Stimulated activated CD8-positive, alpha-beta memory T cell treated with anti-CD3 and anti-CD28 coated beads, Interleukin-15, amount 100 ng/mL, for 1 hour (primary cell): ENCODE data around the gene SOX15.
"Not testable (repeated sequence)": the region's sequence is repeated elsewhere in the genome, so short reads cannot be mapped to it uniquely, and the experiment has no call there.

ENCODE experiments used
- DNase-seq: peaks from one replicate; pipeline ENCODE4 v3.0.0-alpha.2; 2020; ENCODE audit warnings: low read depth

The SOX15 gene

GRCh38 chr17:7610641-7611040 lies 20.7 kb upstream of the SOX15 start:
- DNase-seq, result no peak

DNA sequence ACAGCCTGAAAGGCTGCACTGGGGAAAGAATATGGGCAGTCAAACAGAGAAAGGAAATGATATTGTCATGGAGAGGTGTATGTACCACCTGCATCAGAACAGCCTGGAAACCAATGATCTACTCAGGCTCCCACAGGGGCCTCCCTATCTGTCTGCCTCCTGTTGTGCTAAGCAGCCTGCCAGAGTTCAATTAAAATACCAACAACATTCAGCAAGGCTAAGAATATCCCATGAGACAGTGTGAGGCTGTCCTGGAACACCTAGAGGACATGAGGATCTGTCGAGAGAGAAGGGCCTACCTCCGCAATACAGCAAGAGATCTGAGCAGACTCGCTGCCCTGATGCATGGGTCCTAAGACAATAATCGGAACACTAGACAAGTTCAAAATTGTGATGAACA lies 16.4 kb upstream of the SOX15 start:
- no peak for DNase-seq

GRCh38 chr17:7597561-7597960 lies 7.7 kb upstream of the SOX15 start:
- DNase-seq, result not testable (repeated sequence)

- DNase-seq, result no peak
These were observed 3.4 kb upstream of the SOX15 start for GRCh38 chr17:7593296-7593695.

DNA sequence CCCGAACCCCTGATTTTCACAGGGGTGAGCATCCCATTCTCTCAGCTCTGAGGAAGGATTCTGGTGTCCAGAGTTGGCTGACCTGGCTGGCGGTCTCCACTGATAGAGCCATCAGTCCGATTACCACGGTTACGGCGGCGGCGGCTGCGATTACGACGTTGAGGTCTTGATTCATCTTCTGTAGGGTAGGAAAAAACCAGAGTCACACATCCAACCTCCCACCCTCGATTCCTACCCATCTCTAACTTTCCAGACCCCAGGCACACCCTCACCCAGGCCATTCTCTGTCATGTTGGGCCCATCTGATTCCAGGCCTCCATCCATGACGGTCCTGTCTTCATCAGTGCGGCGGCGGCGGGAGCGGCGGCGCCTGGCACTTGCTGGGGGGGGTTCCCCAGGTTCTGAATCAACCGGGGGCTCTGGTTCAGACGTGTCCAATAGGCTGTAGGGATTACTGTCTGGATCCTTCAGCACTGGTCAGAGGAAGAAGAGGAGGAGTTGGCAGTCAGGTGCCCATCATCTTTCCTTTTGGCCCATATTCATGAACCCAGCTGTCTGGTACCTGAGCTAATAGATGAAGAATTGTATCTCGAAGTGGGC lies 2.6 kb upstream of the SOX15 start:
- DNase-seq, result no peak

- DNase-seq, result no peak
These were observed 1.7 kb upstream of the SOX15 start for GRCh38 chr17:7591596-7591995.

GRCh38 chr17:7590743-7591142 lies 849 bp upstream of the SOX15 start:
- no peak for DNase-seq

GRCh38 chr17:7589204-7589868 lies 558 bp downstream of the SOX15 start:
- DNase-seq, result no peak

DNA sequence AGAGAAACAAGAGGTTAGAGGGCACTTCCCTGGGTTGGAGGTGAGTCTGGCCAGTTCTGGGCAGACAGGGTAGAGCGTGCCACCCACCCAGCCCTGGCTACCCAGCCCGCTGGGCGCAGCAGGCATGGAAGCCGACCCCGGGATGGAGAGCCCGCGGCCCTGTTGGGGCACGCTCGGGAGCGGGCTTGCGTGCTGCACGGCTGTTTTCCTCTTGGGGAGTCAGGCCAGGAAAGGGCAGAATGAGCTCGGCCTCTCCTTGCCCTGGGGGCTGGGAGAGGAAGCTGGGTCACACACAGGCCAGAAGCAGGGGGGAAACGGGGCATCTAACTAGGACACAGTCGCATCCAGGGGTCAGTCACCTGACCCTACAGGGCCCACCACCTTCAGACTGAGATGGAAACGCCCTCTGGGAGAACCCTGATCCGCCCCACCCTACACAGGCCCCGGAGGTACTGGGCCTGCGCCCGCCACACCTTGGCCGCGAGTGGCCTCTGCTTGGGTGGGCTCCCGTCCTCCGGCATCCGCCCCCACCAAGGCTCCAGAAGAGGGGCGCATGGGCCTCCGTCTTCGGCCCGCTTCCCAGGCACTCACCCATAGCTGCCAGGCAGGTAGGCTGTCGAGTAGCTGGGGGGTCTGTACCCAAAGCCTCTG lies 1.2 kb downstream of the SOX15 start:
- DNase-seq, result no peak

DNA sequence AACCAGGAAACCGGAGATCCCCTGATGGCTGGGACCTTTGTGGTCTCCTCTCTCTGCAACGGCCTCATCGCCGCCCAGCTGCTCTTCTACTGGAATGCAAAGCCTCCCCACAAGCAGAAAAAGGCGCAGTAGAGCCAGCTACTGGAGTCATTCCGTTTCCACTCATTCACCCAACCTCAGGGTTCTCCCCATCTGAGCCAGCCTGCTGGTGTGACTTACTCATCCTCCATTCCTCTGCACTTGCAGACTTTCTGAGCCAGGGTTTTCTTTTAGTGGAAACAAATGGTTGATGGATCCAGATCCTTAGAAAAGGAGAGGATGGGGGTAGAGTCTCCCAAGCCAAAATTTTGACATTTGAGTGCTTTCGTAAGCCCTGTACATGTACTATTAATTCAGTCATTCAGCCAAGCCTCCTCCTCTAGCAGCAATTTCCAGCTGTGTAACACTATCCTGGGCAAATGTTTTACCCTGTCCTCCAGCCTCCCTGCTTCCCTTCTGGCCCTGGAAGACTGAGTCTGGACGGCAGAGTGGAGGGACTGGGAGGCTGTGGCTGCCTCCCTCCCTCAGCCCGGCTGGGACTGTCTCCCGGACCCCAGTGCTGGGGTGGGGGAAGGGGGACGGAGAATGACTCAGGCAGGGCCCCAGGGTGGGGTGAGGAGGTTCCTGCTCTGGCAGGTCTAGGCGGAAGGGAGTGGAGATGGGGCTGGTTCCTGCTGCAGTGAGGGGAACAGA lies 2.3 kb downstream of the SOX15 start:
- no peak for DNase-seq

DNA sequence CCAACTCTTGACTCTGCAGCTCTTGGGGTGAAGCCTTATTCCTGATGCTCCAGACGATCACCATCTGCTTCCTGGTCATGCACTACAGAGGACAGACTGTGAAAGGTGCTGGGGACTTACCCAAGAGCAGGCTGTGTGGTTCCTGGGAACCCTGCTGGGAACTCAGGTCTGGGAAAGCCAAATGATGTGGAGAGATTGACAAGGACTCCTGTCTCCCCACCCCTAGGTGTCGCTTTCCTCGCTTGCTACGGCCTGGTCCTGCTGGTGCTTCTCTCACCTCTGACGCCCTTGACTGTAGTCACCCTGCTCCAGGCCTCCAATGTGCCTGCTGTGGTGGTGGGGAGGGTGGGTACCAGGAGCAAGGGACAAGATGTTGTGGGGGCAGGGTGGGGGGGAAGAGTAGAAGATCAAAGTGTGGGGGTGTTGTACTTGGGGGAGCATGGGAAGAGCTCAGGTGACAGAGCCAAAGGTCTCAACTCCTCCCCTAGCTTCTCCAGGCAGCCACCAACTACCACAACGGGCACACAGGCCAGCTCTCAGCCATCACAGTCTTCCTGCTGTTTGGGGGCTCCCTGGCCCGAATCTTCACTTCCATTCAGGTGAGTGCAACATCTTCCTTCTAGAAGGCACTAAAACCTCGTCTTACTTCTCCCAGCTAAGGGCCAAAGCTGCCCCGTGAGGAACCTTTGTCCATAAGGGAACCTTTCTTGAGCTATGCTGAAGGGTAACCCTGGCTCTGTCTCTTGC lies 3.0 kb downstream of the SOX15 start:
- DNase-seq, result no peak

GRCh38 chr17:7583253-7584109 lies 6.4 kb downstream of the SOX15 start, which contains the start of gene MPDU1:
Gene MPDU1, plus strand, starts transcription at chr17:7583852. Its CDS starts 11 bp downstream, at chr17:7583863.
- peak; percentile 84 for DNase-seq

- no peak for DNase-seq
These were observed 7.3 kb downstream of the SOX15 start for GRCh38 chr17:7582396-7583252.

- DNase-seq, result no peak
These were observed 9.0 kb downstream of the SOX15 start for GRCh38 chr17:7580604-7581575.

DNA sequence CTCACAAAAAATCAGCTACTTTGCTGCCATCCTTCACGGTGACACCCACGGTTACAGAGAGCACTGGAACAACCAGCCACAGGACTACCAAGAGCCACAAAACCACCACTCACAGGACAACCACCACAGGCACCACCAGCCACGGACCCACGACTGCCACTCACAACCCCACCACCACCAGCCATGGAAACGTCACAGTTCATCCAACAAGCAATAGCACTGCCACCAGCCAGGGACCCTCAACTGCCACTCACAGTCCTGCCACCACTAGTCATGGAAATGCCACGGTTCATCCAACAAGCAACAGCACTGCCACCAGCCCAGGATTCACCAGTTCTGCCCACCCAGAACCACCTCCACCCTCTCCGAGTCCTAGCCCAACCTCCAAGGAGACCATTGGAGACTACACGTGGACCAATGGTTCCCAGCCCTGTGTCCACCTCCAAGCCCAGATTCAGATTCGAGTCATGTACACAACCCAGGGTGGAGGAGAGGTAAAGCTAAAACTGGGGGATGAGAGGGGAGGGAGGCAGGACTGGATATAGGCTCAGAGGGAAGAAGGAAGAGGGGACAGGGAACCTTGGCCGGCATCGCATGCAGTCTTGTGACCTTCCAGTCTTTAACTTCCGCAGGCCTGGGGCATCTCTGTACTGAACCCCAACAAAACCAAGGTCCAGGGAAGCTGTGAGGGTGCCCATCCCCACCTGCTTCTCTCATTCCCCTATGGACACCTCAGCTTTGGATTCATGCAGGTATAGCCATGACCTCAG lies 9.9 kb downstream of the SOX15 start:
- no peak for DNase-seq

DNA sequence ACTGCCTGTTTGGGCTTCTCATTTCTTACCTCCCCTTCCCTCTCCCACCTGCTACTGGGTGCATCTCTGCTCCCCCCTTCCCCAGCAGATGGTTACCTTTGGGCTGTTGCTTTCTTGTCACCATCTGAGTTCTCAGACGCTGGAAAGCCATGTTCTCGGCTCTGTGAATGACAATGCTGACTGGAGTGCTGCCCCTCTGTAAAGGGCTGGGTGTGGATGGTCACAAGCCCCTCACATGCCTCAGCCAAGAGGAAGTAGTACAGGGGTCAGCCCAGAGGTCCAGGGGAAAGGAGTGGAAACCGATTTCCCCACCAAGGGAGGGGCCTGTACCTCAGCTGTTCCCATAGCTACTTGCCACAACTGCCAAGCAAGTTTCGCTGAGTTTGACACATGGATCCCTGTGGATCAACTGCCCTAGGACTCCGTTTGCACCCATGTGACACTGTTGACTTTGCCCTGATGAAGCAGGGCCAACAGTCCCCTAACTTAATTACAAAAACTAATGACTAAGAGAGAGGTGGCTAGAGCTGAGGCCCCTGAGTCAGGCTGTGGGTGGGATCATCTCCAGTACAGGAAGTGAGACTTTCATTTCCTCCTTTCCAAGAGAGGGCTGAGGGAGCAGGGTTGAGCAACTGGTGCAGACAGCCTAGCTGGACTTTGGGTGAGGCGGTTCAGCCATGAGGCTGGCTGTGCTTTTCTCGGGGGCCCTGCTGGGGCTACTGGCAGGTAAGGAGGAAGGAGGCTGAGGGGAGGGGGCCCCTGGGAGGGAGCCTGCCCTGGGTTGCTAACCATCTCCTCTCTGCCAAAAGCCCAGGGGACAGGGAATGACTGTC lies 10.7 kb downstream of the SOX15 start, which contains the start of gene CD68:
CD68 (plus strand) TSS at position 638 of the 833 bp plus-strand sequence; CDS start at position 678, 40 bp downstream.
- no peak for DNase-seq
